Body of pancreas (tissue), 4 donors: ENCODE data around the gene CMTM7.

Source experiments
- CTCF ChIP-seq, 7 experiments: fragments of 450-650 bp in 4 of 7; fragments of 200-600 bp in 3 of 7; sonication (generic) in 3 of 7; IDR thresholded peaks; one replicate each; pipeline ENCODE4 v1.5.1; 2016 to 2019; ENCODE audit warnings: antibody characterized with exemption in 7 of 7
- POLR2A ChIP-seq, 3 donors: fragments of 450-650 bp; IDR thresholded peaks; one replicate each; pipeline ENCODE4 v1.6.1; 2016; ENCODE audit warnings: antibody characterized with exemption in 3 of 3, mild to moderate bottlenecking in 2 of 3

- TF ChIP-seq CTCF (IDR thresholded peaks at IDR 0.05) (no peak), POLR2A (IDR thresholded peaks at IDR 0.05) (no peak)
Measured at GRCh38 chr3:32434206-32434605, 42.6 kb downstream of the CMTM7 start.
